GM18519 (cell line): Measurements from ENCODE around the gene EPB41L4B.
"Not testable (repeated sequence)": the region's sequence is repeated elsewhere in the genome, so short reads cannot be mapped to it uniquely, and the experiment has no call there.

Experiments
- ATAC-seq: cut with Tn5 transposase; IDR thresholded peaks from one replicate; pipeline ENCODE4 v1.9.1; 2021; ENCODE audit warnings: mild to moderate bottlenecking, moderate library complexity; ENCODE audit not compliant: unreplicated experiment, low FRiP score

The EPB41L4B gene

GRCh38 chr9:109302606-109303005 lies 18.3 kb downstream of the EPB41L4B start:
- no peak for ATAC-seq

GRCh38 chr9:109301012-109301411 lies 19.8 kb downstream of the EPB41L4B start:
- no peak for ATAC-seq

GRCh38 chr9:109299891-109300290 lies 21.0 kb downstream of the EPB41L4B start:
- no peak for ATAC-seq

- ATAC-seq, result no peak
These were observed 23.0 kb downstream of the EPB41L4B start for GRCh38 chr9:109297899-109298298.

- no peak for ATAC-seq
These were observed 25.4 kb downstream of the EPB41L4B start for GRCh38 chr9:109295221-109296130.

- ATAC-seq, result no peak
These were observed 30.5 kb downstream of the EPB41L4B start for GRCh38 chr9:109290385-109290784.

GRCh38 chr9:109289931-109290330 lies 30.9 kb downstream of the EPB41L4B start:
- no peak for ATAC-seq

GRCh38 chr9:109289186-109289585 lies 31.7 kb downstream of the EPB41L4B start:
- no peak for ATAC-seq

- no peak for ATAC-seq
These were observed 33.9 kb downstream of the EPB41L4B start for GRCh38 chr9:109286981-109287380.

GRCh38 chr9:109286571-109286977 lies 34.3 kb downstream of the EPB41L4B start:
- ATAC-seq, result no peak

GRCh38 chr9:109283672-109284071 lies 37.2 kb downstream of the EPB41L4B start:
- not testable (repeated sequence) for ATAC-seq

GRCh38 chr9:109283012-109283411 lies 37.8 kb downstream of the EPB41L4B start:
- ATAC-seq, result no peak

GRCh38 chr9:109282302-109282701 lies 38.6 kb downstream of the EPB41L4B start:
- no peak for ATAC-seq

- no peak for ATAC-seq
These were observed 39.3 kb downstream of the EPB41L4B start for GRCh38 chr9:109281518-109281917.

- no peak for ATAC-seq
These were observed 42.0 kb downstream of the EPB41L4B start for GRCh38 chr9:109278848-109279247.

GRCh38 chr9:109278216-109278615 lies 42.6 kb downstream of the EPB41L4B start:
- no peak for ATAC-seq

- ATAC-seq, result no peak
These were observed 43.4 kb downstream of the EPB41L4B start for GRCh38 chr9:109277451-109277850.

GRCh38 chr9:109276469-109277440 lies 44.1 kb downstream of the EPB41L4B start:
- ATAC-seq, result no peak

GRCh38 chr9:109274884-109275730 lies 45.8 kb downstream of the EPB41L4B start:
- ATAC-seq, result no peak

- no peak for ATAC-seq
These were observed 47.0 kb downstream of the EPB41L4B start for GRCh38 chr9:109273869-109274268.
